ENCODE data around the gene NBPF12. TPM values are rescaled to one million over a fixed set of nuclear protein-coding genes. Genes with fewer than 3 reads are reported as not detected.
"Not testable (repeated sequence)": the region's sequence is repeated elsewhere in the genome, so short reads cannot be mapped to it uniquely, and the experiment has no call there.

The NBPF12 gene
- total RNA-seq, 1 experiment from 2014 or later, result 4.8 TPM

GRCh38 chr1:147042891-147043290 lies 104.8 kb downstream of the NBPF12 start:
- not testable (repeated sequence) for H3K4me3 ChIP-seq; DNase-seq (ENCODE audit: low read depth in 1 of 2, low spot score in 2 of 2)

DNA sequence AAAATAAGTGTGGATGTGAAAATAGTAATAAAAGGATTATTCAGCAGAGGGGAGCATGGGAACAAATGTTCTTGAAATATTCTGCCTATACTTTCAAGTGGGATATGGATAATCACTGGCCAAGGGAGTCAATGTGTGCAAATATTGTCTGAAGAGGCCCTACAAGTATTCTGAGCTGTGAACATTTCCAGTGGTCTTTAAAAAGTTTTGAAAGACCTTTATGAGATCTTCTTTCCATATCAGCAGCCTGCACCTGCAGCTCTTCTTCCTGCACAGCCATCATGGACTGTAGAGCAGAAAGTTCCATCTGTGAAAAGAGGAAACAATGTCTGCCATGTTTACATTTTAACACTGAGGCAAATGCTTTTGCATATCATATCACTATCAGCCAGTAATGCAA lies 106.4 kb downstream of the NBPF12 start:
- H3K27me3 ChIP-seq (replicated peaks); H3K4me1 ChIP-seq (replicated peaks); DNase-seq (ENCODE audit: low read depth in 1 of 2, low spot score in 2 of 2); H3K4me3 ChIP-seq; H3K9me3 ChIP-seq (replicated peaks); H3K36me3 ChIP-seq; H3K27ac ChIP-seq: not testable (repeated sequence)

More at GRCh38 chr1:147042891-147043290, 104.8 kb downstream of the NBPF12 start:
- H3K9me3 ChIP-seq (replicated peaks); H3K36me3 ChIP-seq; H3K4me1 ChIP-seq (replicated peaks); H3K27ac ChIP-seq; H3K27me3 ChIP-seq (replicated peaks): not testable (repeated sequence)

Other genes starting within 250 kb of the NBPF12 start
- 17.2 and 25.5 TPM in 2 replicates for gene PRKAB2, start 234.1 kb downstream of the NBPF12 start, total RNA-seq (2014; rRNA removed; shearing (Covaris generic))